Mucosa of stomach (tissue), 1 donor: Measurements from ENCODE around the gene CCDC59.

Experiments
- H3K27me3 ChIP-seq: one replicate; pipeline ENCODE4 v1.7.0; 2013; ENCODE audit warnings: mild to moderate bottlenecking, low read length; ENCODE audit not compliant: control insufficient read depth, insufficient read depth
- H3K36me3 ChIP-seq: one replicate; pipeline ENCODE4 v1.7.0; 2013; ENCODE audit warnings: low read length; ENCODE audit not compliant: control insufficient read depth, insufficient read depth
- H3K4me1 ChIP-seq: one replicate; pipeline ENCODE4 v1.7.0; 2013; ENCODE audit warnings: mild to moderate bottlenecking, low read length; ENCODE audit not compliant: control insufficient read depth, insufficient read depth
- H3K4me3 ChIP-seq: one replicate; pipeline ENCODE4 v1.7.0; 2013; ENCODE audit warnings: low read length
- H3K9ac ChIP-seq: one replicate; pipeline ENCODE4 v1.7.0; 2013; ENCODE audit warnings: mild to moderate bottlenecking, low read length, moderate library complexity
- H3K9me3 ChIP-seq: one replicate; pipeline ENCODE4 v1.7.0; 2013; ENCODE audit warnings: mild to moderate bottlenecking, low read length, moderate library complexity; ENCODE audit not compliant: control insufficient read depth
- donor health status: Pancreatic carcinoma.

CCDC59 gene

DNA sequence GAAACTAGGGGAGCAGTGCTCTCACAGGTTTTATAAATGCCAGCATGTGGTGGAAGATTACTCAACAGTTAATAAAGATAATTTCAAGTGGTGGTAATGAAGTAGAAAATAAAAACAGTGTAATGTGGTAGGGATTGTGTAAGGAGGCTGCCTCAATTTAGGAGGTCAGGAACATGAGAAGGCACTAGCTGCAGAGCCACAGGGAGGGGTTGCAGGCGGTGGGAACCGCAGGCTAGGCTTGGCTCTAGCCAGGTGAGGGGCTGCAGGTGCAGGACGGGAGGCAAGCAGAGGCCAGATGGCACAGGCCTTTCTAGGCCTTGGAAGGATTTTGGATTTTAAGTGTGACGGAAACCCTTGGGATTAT lies 910 bp upstream of the CCDC59 start:
- Histone ChIP-seq H3K4me3 (peak overlapping the region; percentile 22), H3K9me3 (no peaks in the 10 kb centered on the region), H3K4me1 (peaks cover 10% of the 10 kb centered on the region), H3K36me3 (peaks cover 4% of the 10 kb centered on the region), H3K9ac (peak overlapping the region; percentile 84), H3K27me3 (no peaks in the 10 kb centered on the region)

DNA sequence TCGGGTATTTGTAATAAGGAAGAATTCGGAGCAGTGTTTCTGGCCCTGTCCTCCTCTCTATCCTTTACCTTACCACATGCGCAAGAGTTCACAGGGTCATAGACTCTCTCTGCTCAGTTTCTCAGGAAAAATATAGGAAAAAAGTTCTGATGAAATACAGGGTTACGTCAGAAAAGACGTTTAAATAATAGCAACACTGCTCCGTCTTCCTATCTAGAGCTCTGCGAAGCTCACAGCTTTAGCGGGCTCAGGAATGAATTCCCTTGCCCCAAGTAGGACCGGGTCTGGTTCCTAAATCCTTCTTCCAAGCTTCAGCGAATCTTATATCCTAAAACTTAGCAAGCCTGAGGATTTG lies 365 bp downstream of the CCDC59 start:
- Histone ChIP-seq H3K9me3 (no peaks in the 10 kb centered on the region), H3K4me3 (peak overlapping the region; percentile 22), H3K27me3 (no peaks in the 10 kb centered on the region), H3K9ac (peak overlapping the region; percentile 84), H3K36me3 (peaks cover 4% of the 10 kb centered on the region), H3K4me1 (peaks cover 10% of the 10 kb centered on the region)

GRCh38 chr12:82357340-82357739 lies 847 bp downstream of the CCDC59 start:
- H3K4me3 ChIP-seq: peak overlapping the region; percentile 22
- no peaks in the 10 kb centered on the region for H3K27me3 ChIP-seq
- H3K4me1 ChIP-seq: peaks cover 10% of the 10 kb centered on the region
- peak overlapping the region; percentile 84 for H3K9ac ChIP-seq
- peaks cover 4% of the 10 kb centered on the region for H3K36me3 ChIP-seq
- H3K9me3 ChIP-seq: no peaks in the 10 kb centered on the region

DNA sequence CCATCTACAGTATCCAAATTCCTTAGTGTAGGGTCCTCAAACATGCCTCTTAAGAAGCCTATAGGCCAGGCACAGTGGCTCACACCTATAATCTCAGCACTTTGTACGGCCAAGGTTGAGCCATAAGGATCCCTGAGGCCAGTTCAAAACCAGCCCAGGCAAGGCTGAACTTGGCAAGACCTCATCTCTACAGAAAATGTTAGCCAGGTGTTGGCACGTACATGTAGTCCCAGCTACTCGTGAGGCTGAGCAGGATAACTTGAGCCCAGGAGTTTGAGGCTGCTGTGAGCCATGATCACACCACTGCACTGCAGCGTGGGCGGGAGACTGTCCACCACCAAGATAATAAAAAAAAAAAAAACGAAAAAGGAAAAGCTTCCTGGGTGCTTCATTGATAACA lies 6.8 kb downstream of the CCDC59 start:
- Histone ChIP-seq H3K27me3 (no peaks in the 10 kb centered on the region), H3K4me3 (no peak overlapping the region), H3K36me3 (peaks cover 4% of the 10 kb centered on the region), H3K9ac (no peak overlapping the region), H3K4me1 (no peaks in the 10 kb centered on the region), H3K9me3 (no peaks in the 10 kb centered on the region)

DNA sequence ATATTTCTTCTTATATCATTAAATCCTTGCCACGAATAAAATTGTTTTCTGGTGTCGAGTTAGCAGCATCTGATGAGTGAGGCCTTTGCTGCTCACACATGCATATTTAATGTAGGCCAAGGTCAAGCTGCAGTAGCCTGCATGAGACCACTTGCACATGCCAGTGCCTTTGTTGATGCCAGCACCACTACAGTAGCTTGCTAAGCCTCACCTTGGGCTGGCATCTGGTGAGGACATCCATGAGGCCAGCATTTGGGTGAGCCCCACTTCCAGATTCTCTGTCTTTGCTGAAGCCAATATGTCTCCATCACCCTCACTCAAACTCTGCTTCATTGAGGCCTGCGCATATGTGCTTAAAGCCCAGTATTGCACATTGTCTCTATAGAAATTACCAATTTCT lies 8.0 kb downstream of the CCDC59 start:
- no peaks in the 10 kb centered on the region for H3K36me3 ChIP-seq
- H3K9ac ChIP-seq: no peak overlapping the region
- H3K9me3 ChIP-seq: no peaks in the 10 kb centered on the region
- no peak overlapping the region for H3K4me3 ChIP-seq
- no peaks in the 10 kb centered on the region for H3K4me1 ChIP-seq
- no peaks in the 10 kb centered on the region for H3K27me3 ChIP-seq

DNA sequence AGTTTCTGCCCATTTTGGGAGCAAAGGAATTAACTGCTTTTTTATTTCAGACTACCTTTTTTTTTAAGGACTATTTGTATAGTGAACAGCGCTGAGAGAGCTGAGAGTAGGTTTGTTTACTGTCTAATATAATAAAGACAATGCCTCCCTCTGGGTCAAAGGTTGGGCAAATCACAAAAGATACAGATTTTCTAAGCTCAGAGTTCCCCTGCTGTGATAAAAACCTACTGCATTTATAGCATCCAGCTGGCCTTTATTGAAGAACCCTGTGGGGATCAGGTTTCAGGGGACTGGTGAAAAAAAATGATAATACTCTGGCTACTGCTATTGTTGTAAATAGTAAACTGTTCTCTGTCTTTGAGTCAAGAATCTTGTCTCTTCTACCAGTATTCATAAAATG lies 28.7 kb downstream of the CCDC59 start:
- Histone ChIP-seq H3K27me3 (no peaks in the 10 kb centered on the region), H3K9me3 (no peaks in the 10 kb centered on the region), H3K36me3 (no peaks in the 10 kb centered on the region), H3K4me1 (no peaks in the 10 kb centered on the region), H3K9ac (no peak overlapping the region), H3K4me3 (no peak overlapping the region)

- no peak overlapping the region for H3K4me3 ChIP-seq
- no peaks in the 10 kb centered on the region for H3K36me3 ChIP-seq
- no peak overlapping the region for H3K9ac ChIP-seq
Measured at GRCh38 chr12:82327861-82328260, 30.3 kb downstream of the CCDC59 start.

DNA sequence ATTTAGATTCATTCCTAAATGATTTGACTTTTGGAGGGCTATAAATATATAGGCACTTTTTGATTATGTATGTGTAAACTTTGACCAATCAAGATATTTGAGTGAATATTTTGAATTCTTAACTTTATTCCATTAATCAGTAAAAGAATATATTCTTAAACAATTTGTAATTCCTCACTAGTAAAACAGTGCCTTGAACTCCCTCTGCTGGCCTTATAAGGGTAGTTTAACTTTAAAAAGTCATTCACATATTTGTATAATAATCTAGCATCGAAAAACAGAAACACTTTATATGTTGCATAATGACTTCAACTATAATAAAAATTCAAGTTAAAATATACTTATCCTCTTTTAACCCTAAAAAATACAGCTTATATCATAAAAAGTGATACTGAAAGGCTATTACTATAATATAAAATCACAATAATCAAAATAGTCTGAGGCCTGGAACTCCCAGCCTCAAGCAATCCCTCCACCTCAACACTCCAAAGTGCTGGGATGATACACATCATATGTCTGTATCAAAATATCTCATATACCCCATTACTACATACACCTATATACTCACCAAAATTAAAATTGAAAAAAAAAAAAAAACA lies 31.2 kb downstream of the CCDC59 start:
- Histone ChIP-seq H3K27me3 (no peaks in the 10 kb centered on the region), H3K9me3 (no peaks in the 10 kb centered on the region), H3K36me3 (no peaks in the 10 kb centered on the region), H3K4me3 (no peak overlapping the region), H3K9ac (no peak overlapping the region), H3K4me1 (no peaks in the 10 kb centered on the region)

More at GRCh38 chr12:82327861-82328260, 30.3 kb downstream of the CCDC59 start:
- H3K27me3 ChIP-seq: no peaks in the 10 kb centered on the region
- no peaks in the 10 kb centered on the region for H3K9me3 ChIP-seq
- no peaks in the 10 kb centered on the region for H3K4me1 ChIP-seq

- Histone ChIP-seq H3K27me3 (no peaks in the 10 kb centered on the region), H3K4me1 (no peaks in the 10 kb centered on the region), H3K9ac (no peak overlapping the region), H3K9me3 (no peaks in the 10 kb centered on the region), H3K36me3 (no peaks in the 10 kb centered on the region), H3K4me3 (no peak overlapping the region)
Measured at GRCh38 chr12:82325540-82326336, 32.4 kb downstream of the CCDC59 start.

GRCh38 chr12:82319276-82319675 lies 38.9 kb downstream of the CCDC59 start:
- Histone ChIP-seq H3K4me1 (no peaks in the 10 kb centered on the region), H3K9ac (no peak overlapping the region), H3K4me3 (no peak overlapping the region), H3K36me3 (no peaks in the 10 kb centered on the region), H3K9me3 (no peaks in the 10 kb centered on the region), H3K27me3 (no peaks in the 10 kb centered on the region)

DNA sequence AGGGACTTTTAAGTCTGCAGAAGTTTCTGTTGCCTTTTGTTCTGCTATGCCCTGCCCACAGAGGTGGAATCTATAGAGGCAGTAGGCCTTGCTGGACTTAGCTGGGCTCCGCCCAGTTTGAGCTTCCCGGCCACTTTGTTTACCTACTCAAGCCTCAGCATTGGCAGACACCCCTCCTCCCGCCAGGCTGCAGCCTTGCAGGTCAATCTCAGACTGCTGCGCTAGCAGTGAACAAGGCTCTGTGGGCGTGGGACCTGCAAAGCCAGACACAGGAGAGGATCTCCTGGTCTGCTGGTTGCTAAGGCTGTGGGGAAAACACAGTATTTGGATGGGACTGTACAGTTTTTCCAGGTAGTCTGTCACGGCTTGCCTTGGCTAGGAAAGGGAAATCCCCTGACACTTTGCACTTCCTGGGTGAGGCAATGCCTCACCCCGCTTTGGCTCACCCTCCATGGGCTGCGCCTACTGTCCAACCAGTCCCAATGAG lies 43.7 kb downstream of the CCDC59 start:
- Histone ChIP-seq H3K4me1 (no peaks in the 10 kb centered on the region), H3K4me3 (no peak overlapping the region), H3K9ac (no peak overlapping the region), H3K9me3 (no peaks in the 10 kb centered on the region), H3K36me3 (no peaks in the 10 kb centered on the region), H3K27me3 (no peaks in the 10 kb centered on the region)
